A549 (cell line): ENCODE data around the gene KCNH6. TPM values are rescaled to one million over a fixed set of nuclear protein-coding genes. Genes with fewer than 3 reads are reported as not detected.

Experiments
- ATAC-seq, 2 experiments: fragments of 200-7000 bp in 1 of 2; fragments of >200 bp in 1 of 2; cut with Nextera tagmentation in 1 of 2; cut with Tn5 transposase in 1 of 2; 3 replicates each; pipeline versions ENCODE4 v1.8.0 to v1.9.1; 2018 to 2020; ENCODE audit warnings: mild to moderate bottlenecking in 1 of 2, moderate library complexity in 1 of 2
- CTCF ChIA-PET: fragments of 300-600 bp; sonication (Branson Sonifier 250); formaldehyde crosslinking; extraction: SDS; loops from one replicate; lab custom pipeline; 2021; ENCODE audit warnings: antibody characterized with exemption, inconsistent platforms; lab: Yijun Ruan, JAX
- POLR2A ChIA-PET: fragments of 350-600 bp; formaldehyde crosslinking; extraction: SDS; loops from one replicate; lab custom pipeline; 2021; ENCODE audit warnings: antibody characterized with exemption, inconsistent platforms; lab: Yijun Ruan, JAX
- DNase-seq, 2 experiments: peaks; one replicate each; pipeline versions ENCODE4 v3.0.0 to v3.0.0-alpha.2; 2011 to 2016; ENCODE audit warnings: low read depth in 1 of 2, low spot score in 1 of 2
- FAIRE-seq: peaks from 2 replicates; lab custom pipeline; 2011; peaks lifted over from hg19 to GRCh38; lab: Jason Lieb, UNC
- H3K27ac ChIP-seq, 2 experiments: fragments of >200 bp; sonication (Bioruptor Twin); formaldehyde crosslinking; 3 replicates each; pipeline ENCODE4 v1.5.1; 2016 to 2017
- H3K4me1 ChIP-seq: fragments of >200 bp; sonication (Bioruptor Twin); formaldehyde crosslinking; 3 replicates; pipeline ENCODE4 v1.6.1; 2016
- H3K4me2 ChIP-seq: fragments of >200 bp; sonication (Bioruptor Twin); formaldehyde crosslinking; 3 replicates; pipeline ENCODE4 v1.6.1; 2016
- H3K4me3 ChIP-seq: fragments of >200 bp; sonication (Bioruptor Twin); formaldehyde crosslinking; 3 replicates; pipeline ENCODE4 v1.5.1; 2016
- H3K9me3 ChIP-seq: fragments of >200 bp; sonication (Bioruptor Twin); formaldehyde crosslinking; 3 replicates; pipeline ENCODE4 v1.6.1; 2016
- ATOH8 ChIP-seq: fragments of 250-450 bp; sonication (Bioruptor Pico); IDR thresholded peaks from 2 replicates; pipeline ENCODE4 v1.5.0; 2020; ENCODE audit warnings: low read depth, mild to moderate bottlenecking, moderate library complexity
- BHLHE40 ChIP-seq: IDR thresholded peaks from 2 replicates; pipeline ENCODE4 v1.6.1; 2012; ENCODE audit warnings: low read depth, low read length, inconsistent platforms
- CBX8 ChIP-seq: fragments of 200-600 bp; sonication (generic); IDR thresholded peaks from 2 replicates; pipeline ENCODE4 v1.6.1; 2016
- EHMT2 ChIP-seq: fragments of 200-600 bp; sonication (generic); IDR thresholded peaks from 2 replicates; pipeline ENCODE4 v1.6.1; 2016; ENCODE audit warnings: antibody characterized with exemption, low read depth, mild to moderate bottlenecking, moderate library complexity
- EP300 ChIP-seq, 2 experiments: fragments of >200 bp; sonication (Bioruptor Twin); formaldehyde crosslinking; IDR thresholded peaks; 2 replicates in 1 of 2; 3 replicates in 1 of 2; pipeline ENCODE4 v1.6.1; 2016 to 2017
- FOSB ChIP-seq: fragments of 250-450 bp; sonication (Bioruptor Pico); IDR thresholded peaks from 2 replicates; pipeline ENCODE4 v1.5.0; 2020; ENCODE audit warnings: mild to moderate bottlenecking, moderate library complexity
- HDAC2 ChIP-seq: fragments of 200-600 bp; sonication (generic); IDR thresholded peaks from 2 replicates; pipeline ENCODE4 v1.6.1; 2016
- HOXB13 ChIP-seq: fragments of 250-450 bp; sonication (Bioruptor Pico); IDR thresholded peaks from 2 replicates; pipeline ENCODE4 v1.5.0; 2020; ENCODE audit warnings: low read depth, mild to moderate bottlenecking, moderate library complexity
- HOXB5 ChIP-seq: fragments of 250-450 bp; sonication (Bioruptor Pico); IDR thresholded peaks from 2 replicates; pipeline ENCODE4 v1.5.0; 2020; ENCODE audit warnings: mild to moderate bottlenecking, moderate library complexity
- MYC ChIP-seq: IDR thresholded peaks from 2 replicates; pipeline ENCODE4 v1.6.1; 2012; ENCODE audit warnings: mild to moderate bottlenecking, inconsistent platforms, low read length, improper control_type of control experiment, borderline replicate concordance
- RCOR1 ChIP-seq: fragments of 150-350 bp; IDR thresholded peaks from 2 replicates; pipeline ENCODE4 v1.6.1; 2014; ENCODE audit warnings: antibody characterized with exemption, low read length, low read depth
- RNF2 ChIP-seq: fragments of 200-600 bp; sonication (generic); IDR thresholded peaks from 2 replicates; pipeline ENCODE4 v1.6.1; 2016; ENCODE audit warnings: low read depth, mild to moderate bottlenecking, antibody characterized with exemption, moderate library complexity, borderline replicate concordance
- TP53 ChIP-seq: fragments of 250-450 bp; sonication (Bioruptor Pico); IDR thresholded peaks from 2 replicates; pipeline ENCODE4 v1.5.0; 2021; ENCODE audit warnings: mild to moderate bottlenecking, moderate library complexity
- WGBS: methylation state at CpG from one replicate; pipeline ENCODE4 v1.1.6; 2017; ENCODE audit errors: missing lambda C conversion rate; 5-methylcytosine and 5-hydroxymethylcytosine counted together
- polyA plus RNA-seq, 4 experiments: library from polyadenylated mRNA; depleted of rRNA in 3 of 4; stranded (reverse); fragments of >200 nt; fragmentation: RNase III in 1 of 4; extraction: RNeasy Plus Mini Kit Qiagen cat#74134 plus additional on column Dnase treatment in 1 of 4; gene quantifications; 2 replicates in 3 of 4; 3 replicates in 1 of 4; pipeline ENCODE4 v1.2.3, GENCODE V29; 2011 to 2017
- small RNA-seq, 6 experiments: library from RNA; depleted of rRNA; stranded (forward); fragments of <200 nt; gene quantifications; one replicate each; pipeline ENCODE3, GENCODE V24; 2012

KCNH6 gene
- polyA plus RNA-seq, 2 of the 4 experiments (the other 2 are of a cell fraction) = not detected

DNA sequence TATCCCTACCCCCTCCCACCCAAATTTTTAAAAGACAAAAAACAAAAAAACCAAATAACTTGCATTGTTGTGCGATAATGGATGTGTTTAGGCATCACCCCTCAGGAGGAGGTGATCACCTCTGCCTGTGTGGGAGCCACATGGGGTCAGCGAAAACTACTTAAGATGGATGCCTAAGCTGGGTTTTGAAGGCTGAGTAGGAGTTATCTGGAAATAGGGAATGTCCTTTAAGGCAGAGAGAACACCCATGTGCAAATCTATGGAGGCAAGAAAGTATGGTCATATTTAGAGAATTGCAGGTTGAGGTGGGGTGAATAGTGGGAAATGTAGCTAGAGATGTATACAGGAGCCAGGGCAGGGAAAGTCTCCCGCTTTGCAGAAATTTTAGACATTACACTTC lies 72.0 kb downstream of the KCNH6 start:
- no peak for ATAC-seq
- H3K4me1 ChIP-seq = peaks cover 3% of the 10 kb centered on the region
- TF ChIP-seq BHLHE40 (no peak), EHMT2 (no peak), MYC (no peak), ATOH8 (no peak), CBX8 (no peak), HDAC2 (no peak), TP53 (CRISPR knock-in tag) (no peak), FOSB (CRISPR knock-in tag) (no peak), HOXB13 (CRISPR knock-in tag) (no peak), HOXB5 (CRISPR knock-in tag) (no peak), EP300 (IDR thresholded peaks at IDR 0.05) (no peak), RNF2 (no peak), RCOR1 (no peak)
- TF ChIP-seq, all 56 proteins: peak for 0
- Histone ChIP-seq H3K27ac (no peak overlapping the region), H3K9me3 (no peaks in the 10 kb centered on the region), H3K4me3 (no peak overlapping the region), H3K4me2 (no peak overlapping the region)
- FAIRE-seq = no peak
- DNase-seq = no peak
- POLR2A ChIA-PET = no interaction called here
- CTCF ChIA-PET = interaction anchor here (0.7 to 3.2 kb wide), 3 partner anchors 17 to 116 kb away, joined by 3 to 25 read pairs (median 3); no protein-coding TSS in a partner anchor
- WGBS = 93% methylated on average over 3 of the region's 3 CpGs

Small RNA genes within 50 kb of the gene (small RNA-seq; reads per million reads assigned to genes)
- gene RNU6-288P = 0 reads per million in 6 experiments

Other genes with a start within 250 kb of the KCNH6 start
- 16.6 and 19.7 TPM in 2 replicates for gene CYB561, start 77.1 kb upstream of the KCNH6 start, polyA plus RNA-seq (2011; rRNA removed)
- 26.8 to 29.8 TPM (median 27.2 TPM) in 3 replicates for gene CYB561, start 77.1 kb upstream of the KCNH6 start, polyA plus RNA-seq (2017; fragmentation: RNase III; extraction: RNeasy Plus Mini Kit Qiagen cat#74134 plus additional on column Dnase treatment)
- 0.22 and 0.38 TPM in 2 replicates for gene ACE, start 46.3 kb upstream of the KCNH6 start, polyA plus RNA-seq (2011; rRNA removed)
- gene ACE, start 46.3 kb upstream of the KCNH6 start, polyA plus RNA-seq (2017; fragmentation: RNase III; extraction: RNeasy Plus Mini Kit Qiagen cat#74134 plus additional on column Dnase treatment) = 0.31 to 0.52 TPM (median 0.32 TPM) in 3 replicates
- gene DCAF7, start 27.1 kb downstream of the KCNH6 start, polyA plus RNA-seq (2011; rRNA removed) = 48.7 and 51.4 TPM in 2 replicates
- gene DCAF7, start 27.1 kb downstream of the KCNH6 start, polyA plus RNA-seq (2017; fragmentation: RNase III; extraction: RNeasy Plus Mini Kit Qiagen cat#74134 plus additional on column Dnase treatment) = 35.7 to 37.9 TPM (median 35.9 TPM) in 3 replicates
- gene TACO1, start 77.5 kb downstream of the KCNH6 start, polyA plus RNA-seq (2011; rRNA removed) = 38.0 and 49.9 TPM in 2 replicates
- gene TACO1, start 77.5 kb downstream of the KCNH6 start, polyA plus RNA-seq (2017; fragmentation: RNase III; extraction: RNeasy Plus Mini Kit Qiagen cat#74134 plus additional on column Dnase treatment) = 47.1 to 49.2 TPM (median 49.1 TPM) in 3 replicates
- 10.8 and 12.6 TPM in 2 replicates for gene MAP3K3, start 99.1 kb downstream of the KCNH6 start, polyA plus RNA-seq (2011; rRNA removed)
- gene MAP3K3, start 99.1 kb downstream of the KCNH6 start, polyA plus RNA-seq (2017; fragmentation: RNase III; extraction: RNeasy Plus Mini Kit Qiagen cat#74134 plus additional on column Dnase treatment) = 10.9 to 12.6 TPM (median 11.2 TPM) in 3 replicates
- gene LIMD2, start 176.8 kb downstream of the KCNH6 start, polyA plus RNA-seq (2011; rRNA removed) = 5.6 and 6.0 TPM in 2 replicates
- gene LIMD2, start 176.8 kb downstream of the KCNH6 start, polyA plus RNA-seq (2017; fragmentation: RNase III; extraction: RNeasy Plus Mini Kit Qiagen cat#74134 plus additional on column Dnase treatment) = 9.1 to 16.1 TPM (median 14.5 TPM) in 3 replicates
- 33.0 and 42.7 TPM in 2 replicates for gene STRADA, start 218.4 kb downstream of the KCNH6 start, polyA plus RNA-seq (2011; rRNA removed)
- 26.3 to 30.3 TPM (median 27.5 TPM) in 3 replicates for gene STRADA, start 218.4 kb downstream of the KCNH6 start, polyA plus RNA-seq (2017; fragmentation: RNase III; extraction: RNeasy Plus Mini Kit Qiagen cat#74134 plus additional on column Dnase treatment)